ENCODE data around the gene F5.

Gene F5

GRCh38 chr1:169475806-169476387, 110.4 kb downstream of the F5 start:
- no peak for DNase-seq (ENCODE audit: low spot score)

- no peak for DNase-seq (ENCODE audit: low spot score)
Measured at GRCh38 chr1:169474302-169474995, 111.8 kb downstream of the F5 start.

- no peak for DNase-seq (ENCODE audit: low spot score)
Measured at GRCh38 chr1:169473347-169473746, 112.9 kb downstream of the F5 start.

GRCh38 chr1:169472738-169473137, 113.5 kb downstream of the F5 start:
- no peak for DNase-seq (ENCODE audit: low spot score)

- no peak for DNase-seq (ENCODE audit: low spot score)
Measured at GRCh38 chr1:169468982-169469381, 117.3 kb downstream of the F5 start.

GRCh38 chr1:169466259-169467230, 119.7 kb downstream of the F5 start:
- DNase-seq (ENCODE audit: low spot score) = peak; percentile 45

- DNase-seq (ENCODE audit: low spot score) = no peak
Measured at GRCh38 chr1:169465281-169465680, 121.0 kb downstream of the F5 start.

Measured in kidney tubule cell (primary cell).